NCI-H1694 (cell line): ENCODE measurements around the gene SPOCK2.
"Not testable (repeated sequence)": the region's sequence is repeated elsewhere in the genome, so short reads cannot be mapped to it uniquely, and the experiment has no call there.

Experiments
- DNase-seq: peaks from one replicate; lab custom pipeline; 2025; lab: John Stamatoyannopoulos, UW

Gene SPOCK2

DNA sequence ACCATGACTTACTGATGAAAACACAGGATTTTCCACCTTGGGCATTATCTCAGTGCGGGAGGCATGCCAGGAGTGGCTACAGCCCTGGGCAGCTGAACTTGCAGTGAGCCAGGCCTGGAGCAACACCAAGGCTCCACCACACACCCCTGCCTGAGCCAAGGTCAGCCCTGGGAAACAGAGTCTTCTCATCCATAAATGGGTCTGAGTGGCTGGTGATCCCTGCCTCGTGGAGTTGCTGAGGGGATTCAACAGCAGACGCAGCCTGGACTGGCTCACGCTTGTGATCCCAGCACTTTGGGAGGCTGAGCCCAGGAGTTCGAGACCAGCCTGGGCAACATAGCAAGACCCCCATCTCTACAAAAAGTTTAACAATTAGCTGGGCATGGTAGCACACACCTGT is 32.2 kb downstream of the SPOCK2 start:
- no peak for DNase-seq

DNA sequence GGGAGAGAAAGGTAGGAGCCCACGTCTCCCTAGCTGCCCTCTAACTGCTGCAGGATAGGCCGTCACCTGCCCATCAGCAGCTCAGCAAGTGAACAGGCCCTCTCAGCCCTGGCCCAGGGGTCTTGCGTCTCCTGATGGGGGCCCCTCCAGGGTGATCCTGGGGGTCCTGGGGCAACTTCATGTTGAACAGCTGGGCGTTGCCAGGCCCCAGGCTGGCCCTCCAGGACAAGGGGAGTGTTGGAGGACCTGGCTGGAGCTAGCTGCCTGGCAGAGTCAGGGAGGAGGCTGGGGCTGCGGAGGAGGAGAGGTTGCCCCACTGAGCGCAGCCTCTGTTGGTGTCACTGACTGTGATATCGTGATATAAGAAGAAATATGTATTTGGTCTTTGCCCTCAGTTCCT is 34.7 kb downstream of the SPOCK2 start:
- no peak for DNase-seq

GRCh38 chr10:72050873-72051272 is 37.5 kb downstream of the SPOCK2 start:
- no peak for DNase-seq

DNA sequence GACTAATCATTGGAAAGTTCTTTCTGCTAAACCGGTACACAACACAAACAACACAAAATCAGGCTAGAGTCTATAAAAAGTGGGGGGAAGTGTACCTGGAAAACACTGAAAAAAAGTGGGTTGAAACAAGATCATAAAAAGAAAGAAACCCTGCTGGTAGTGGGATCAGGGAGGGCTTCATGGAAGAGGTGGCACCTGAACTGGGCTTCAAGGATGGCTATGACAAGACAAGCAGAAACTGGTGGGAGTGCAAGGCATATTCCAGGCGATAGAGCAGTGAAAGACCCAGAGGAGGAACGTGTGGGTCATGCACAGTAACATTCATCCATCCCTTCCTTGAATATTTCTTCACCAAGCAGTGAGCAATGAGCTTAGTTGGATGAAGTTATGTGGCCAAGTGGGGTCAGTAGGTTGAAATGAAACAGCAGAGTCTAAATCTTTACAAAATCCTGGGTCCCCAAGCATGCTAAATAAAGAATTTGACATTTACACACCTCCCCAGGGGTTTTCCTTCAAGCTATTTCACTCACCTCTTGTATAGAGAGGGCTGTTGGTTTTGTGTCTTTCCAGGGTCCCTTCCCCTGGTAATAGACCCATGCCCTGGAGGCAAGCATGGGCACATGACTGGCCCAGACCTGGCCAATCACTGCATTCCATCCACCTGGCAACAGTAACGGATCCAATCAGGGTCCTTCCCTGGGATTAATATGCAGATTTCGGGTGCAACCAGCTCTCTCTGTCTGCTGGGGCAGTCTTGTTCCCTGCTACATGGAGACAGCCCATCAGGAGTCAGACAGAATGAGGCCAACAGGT is 38.2 kb downstream of the SPOCK2 start:
- no peak for DNase-seq

GRCh38 chr10:72049472-72049871 is 38.9 kb downstream of the SPOCK2 start:
- no peak for DNase-seq

GRCh38 chr10:72048450-72049124 is 39.8 kb downstream of the SPOCK2 start:
- peak; percentile 94 for DNase-seq

DNA sequence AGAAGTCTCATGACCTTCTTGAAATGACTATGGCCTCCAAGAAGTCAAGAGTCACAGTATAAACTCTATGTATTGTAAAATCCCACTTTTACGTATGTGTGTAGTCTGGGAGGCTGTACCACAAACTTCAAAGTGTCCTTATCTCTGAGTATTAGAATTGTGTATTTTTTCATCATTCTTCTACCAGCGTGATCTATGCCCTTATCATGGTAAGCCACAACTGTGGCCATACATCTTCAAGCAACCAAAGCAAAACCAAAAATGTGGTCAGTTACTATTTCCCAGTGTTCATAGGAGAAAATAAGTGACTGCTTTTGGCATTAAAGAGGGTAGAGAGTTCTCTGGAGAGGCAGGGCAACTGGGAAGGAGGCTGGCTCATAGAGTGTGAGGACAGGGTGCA is 42.8 kb downstream of the SPOCK2 start:
- DNase-seq = no peak

DNA sequence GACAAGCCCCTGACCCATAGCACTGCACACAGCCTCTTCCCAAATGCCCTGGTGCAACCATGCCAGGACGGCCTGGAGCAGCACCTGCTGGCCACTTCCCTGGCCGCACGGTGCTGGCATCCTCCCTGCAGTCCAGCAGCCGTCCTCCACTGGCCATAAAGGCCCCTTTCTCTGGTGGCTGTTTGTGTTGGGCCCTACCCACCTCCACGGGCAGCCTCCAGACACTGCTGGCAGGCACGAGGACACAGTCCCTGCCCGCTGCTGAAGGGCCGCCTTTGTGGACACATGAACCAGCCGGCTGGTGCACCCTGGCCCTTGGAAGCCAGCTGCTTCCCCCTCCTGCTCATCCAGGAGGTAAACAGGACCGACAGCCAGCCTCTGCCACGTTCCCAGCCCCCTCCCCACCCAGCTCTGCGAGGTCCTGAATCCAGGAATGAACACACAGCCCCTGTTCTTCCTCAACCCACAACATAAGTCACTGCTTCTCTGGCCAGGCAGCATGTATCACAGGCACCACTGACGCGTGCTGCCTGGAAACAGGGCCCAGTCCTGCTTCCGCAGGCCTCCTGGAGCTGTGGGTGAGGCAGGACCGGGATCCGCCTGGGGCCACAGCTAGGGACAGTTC is 43.8 kb downstream of the SPOCK2 start:
- no peak for DNase-seq

GRCh38 chr10:72043016-72043834 is 45.1 kb downstream of the SPOCK2 start:
- DNase-seq = no peak

GRCh38 chr10:72041491-72041890 is 46.9 kb downstream of the SPOCK2 start:
- DNase-seq = no peak

DNA sequence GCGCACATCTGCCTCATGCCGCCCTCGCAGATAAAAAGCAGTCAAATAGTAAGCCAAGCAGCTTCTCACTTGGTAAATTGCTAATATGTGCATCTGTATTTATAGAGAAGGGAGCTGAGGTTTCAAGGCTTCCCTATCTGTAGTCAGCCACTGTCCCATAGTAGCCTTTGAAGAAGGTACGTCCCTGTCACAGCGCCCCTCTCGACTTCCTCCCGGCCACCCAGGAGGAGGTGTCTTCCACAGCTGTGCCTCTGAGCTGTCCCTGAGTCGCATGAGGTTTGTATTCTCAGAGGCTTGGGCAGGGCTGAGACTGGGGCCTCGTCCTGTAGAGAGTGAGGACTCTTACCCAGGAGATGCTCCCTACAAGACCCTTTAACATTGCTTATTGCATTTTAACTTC is 49.0 kb downstream of the SPOCK2 start:
- DNase-seq = no peak

GRCh38 chr10:72038458-72039001 is 49.8 kb downstream of the SPOCK2 start:
- DNase-seq = no peak

GRCh38 chr10:72037811-72038210 is 50.5 kb downstream of the SPOCK2 start:
- no peak for DNase-seq

DNA sequence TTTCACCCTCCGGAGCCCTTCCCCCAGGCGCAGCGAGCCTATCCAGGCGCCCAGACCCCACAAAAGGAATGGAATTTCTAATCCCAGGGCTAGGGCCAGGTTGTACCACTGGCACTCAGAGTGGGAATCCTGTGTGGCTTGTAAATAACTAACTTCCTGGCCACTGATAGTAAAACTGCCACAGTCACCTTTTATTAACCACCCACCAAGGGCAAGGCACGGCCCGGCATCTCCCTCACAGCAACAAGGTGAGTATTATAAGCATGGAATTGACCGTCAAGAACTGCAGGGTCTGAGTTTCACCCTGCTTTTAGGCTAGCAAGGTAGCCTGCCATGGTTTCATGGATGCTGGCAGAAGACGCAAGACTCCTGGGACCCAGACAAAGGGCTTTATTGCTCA is 51.1 kb downstream of the SPOCK2 start:
- no peak for DNase-seq

DNA sequence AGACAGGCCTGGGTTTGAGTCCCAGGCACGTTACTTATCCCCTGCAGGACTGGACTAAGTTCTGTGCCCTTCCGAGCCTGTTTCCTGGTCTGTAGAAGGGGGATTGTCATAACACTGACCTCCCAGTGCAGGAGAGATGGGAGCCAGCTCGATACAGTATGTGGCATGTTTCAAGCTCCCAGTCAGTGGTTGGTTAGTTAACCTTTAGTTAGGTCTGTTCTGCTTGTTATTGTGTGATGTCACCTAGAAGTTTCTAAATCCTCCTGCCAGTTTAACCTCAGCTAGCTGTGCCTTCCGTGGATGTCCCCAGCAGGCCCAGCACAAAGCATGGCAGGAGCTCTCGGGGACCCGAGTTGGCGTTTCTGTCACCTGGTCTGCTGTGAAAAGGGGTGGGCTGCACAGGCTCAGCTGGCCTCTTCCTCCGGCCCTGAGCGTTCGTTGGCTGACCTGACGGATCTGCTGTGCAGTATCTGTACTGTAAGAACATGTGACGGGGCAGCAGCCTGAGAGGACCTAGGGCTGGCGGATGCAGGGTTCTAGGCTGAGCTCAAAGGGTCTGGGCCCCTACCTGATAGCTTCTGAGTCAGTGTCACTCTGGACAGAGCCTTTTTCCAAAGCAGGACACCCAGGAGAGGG is 53.0 kb downstream of the SPOCK2 start:
- DNase-seq = no peak

DNA sequence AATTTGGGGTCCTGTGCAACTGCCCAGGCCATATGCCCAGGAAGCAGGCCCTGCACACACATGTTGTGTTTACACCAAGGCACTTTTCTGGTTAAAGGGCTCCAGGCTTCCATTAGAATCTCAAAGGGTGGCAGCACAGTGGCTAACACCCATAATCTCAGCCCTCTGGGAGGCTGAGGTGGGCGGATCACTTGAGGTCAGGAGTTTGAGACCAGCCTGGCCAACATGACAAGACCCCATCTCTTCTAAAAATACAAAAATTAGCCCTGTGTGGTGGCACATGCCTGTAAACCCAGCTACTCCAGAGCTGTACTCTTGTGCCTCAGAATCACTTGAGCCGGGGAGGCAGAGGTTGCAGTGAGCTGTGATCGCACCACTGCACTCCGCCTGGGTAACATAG is 53.6 kb downstream of the SPOCK2 start:
- DNase-seq = no peak

DNA sequence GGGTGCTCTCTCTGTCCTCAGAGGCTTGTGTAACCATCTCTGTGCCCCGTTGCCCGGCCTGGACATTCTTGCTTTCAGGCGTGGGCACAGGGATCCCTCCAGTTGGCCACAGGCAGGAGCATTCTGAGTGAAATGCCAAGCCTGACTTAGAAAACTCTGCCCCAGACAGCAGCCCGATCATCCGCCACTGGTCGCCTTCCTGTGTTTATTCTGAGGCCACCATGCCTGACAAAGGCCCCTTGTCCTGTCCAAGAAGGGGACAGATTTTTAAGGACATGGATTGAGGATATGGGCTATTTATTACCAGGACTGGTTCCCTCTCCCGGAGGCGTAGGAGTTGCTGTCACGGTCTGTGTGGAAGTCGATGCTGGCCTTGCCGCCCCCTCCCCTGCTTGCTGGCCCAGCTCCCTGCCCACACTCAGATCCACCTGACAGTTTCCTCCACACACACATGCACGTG is 54.3 kb downstream of the SPOCK2 start:
- no peak for DNase-seq

GRCh38 chr10:72032409-72033162 is 55.8 kb downstream of the SPOCK2 start:
- DNase-seq = not testable (repeated sequence)

DNA sequence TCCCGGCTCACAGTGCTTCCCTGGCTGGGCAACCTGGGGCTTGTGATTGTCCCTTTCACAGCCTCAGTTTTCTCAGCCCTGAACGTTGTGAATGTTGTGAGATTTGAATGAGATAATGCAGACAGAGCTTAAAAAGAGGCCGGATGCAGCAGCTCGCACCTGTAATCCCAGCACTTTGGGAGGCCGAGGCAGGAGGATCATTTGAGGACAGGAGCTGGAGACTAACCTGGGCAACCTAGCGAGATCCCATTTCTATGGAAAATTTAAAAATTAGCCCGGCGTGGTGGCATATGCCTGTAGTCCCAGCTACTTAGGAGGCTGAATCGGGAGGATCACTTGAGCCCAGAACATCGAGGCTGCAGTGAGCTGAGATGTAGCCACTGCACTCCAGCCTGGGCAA is 56.6 kb downstream of the SPOCK2 start:
- no peak for DNase-seq

DNA sequence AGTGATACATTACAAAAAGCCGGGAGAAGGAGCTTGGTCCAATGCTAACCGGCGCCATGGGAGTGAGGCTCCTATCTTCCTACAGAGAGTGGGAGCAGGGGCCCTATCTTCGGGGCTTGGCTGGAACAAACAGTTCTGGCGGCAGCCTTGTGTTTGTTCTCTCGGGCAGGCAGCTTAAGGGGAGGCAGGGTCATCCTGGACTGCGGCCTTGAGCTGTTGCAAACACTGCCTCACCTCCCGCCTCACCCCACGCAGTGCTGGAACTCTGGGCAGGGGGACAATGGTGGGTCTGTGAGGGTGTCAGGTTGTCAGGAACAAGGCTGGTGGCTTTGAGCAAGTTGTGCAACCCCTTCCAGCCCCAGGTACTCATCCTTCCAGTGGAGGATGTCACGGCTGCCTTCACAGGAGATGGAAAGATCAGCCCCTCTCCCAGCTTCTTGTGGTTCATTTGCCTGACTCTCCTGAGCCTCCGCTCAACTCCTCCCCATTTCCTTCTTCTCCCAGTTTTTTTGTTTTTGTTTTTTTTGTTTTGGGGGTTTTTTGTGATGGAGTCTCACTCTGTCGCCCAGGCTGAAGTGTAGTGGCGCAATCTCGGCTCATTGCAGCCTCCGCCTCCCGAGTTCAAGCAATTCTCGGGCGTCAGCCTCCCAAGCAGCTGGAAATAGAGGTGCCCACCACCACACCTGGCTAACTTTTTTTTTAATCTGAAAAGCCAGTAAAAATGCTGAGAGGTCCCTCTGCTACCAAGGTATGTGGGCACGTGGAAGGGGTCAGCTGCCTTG is 57.4 kb downstream of the SPOCK2 start:
- no peak for DNase-seq
